Psoas muscle (tissue), 8 donors: ENCODE results near the gene TIMP3. TPM values are rescaled to one million over a fixed set of nuclear protein-coding genes. Genes with fewer than 3 reads are reported as not detected.

Experiments used
- ATAC-seq, 4 donors: fragments of 200-7000 bp; cut with Tn5 transposase; one replicate each; pipeline ENCODE4 v1.9.1; 2020; ENCODE audit warnings: moderate library complexity in 3 of 4, mild to moderate bottlenecking in 2 of 4
- DNase-seq, 2 donors: peaks; one replicate each; pipeline ENCODE4 v3.0.0-alpha.2; 2020
- H3K27ac ChIP-seq: fragments of 200-600 bp; one replicate; pipeline ENCODE4 v1.8.0; 2022
- H3K27me3 ChIP-seq, 3 donors: fragments of 200-600 bp in 1 of 3; one replicate each; pipeline versions ENCODE4 v1.6.1 to v1.8.0; 2013 to 2022; ENCODE audit warnings: low read length in 2 of 3, mild to moderate bottlenecking in 2 of 3, moderate library complexity in 1 of 3; ENCODE audit not compliant: insufficient read depth in 3 of 3
- H3K36me3 ChIP-seq, 2 donors: fragments of 200-600 bp in 1 of 2; one replicate each; pipeline versions ENCODE4 v1.6.1 to v1.8.0; 2013 to 2022; ENCODE audit warnings: low read depth in 1 of 2, mild to moderate bottlenecking in 1 of 2, moderate library complexity in 1 of 2; ENCODE audit not compliant: insufficient read depth in 1 of 2
- H3K4me1 ChIP-seq: fragments of 200-600 bp; one replicate; pipeline ENCODE4 v1.8.0; 2022
- H3K4me3 ChIP-seq: fragments of 200-600 bp; one replicate; pipeline ENCODE4 v1.8.0; 2022; ENCODE audit warnings: mild to moderate bottlenecking
- H3K9me3 ChIP-seq: fragments of 200-600 bp; one replicate; pipeline ENCODE4 v1.8.0; 2022
- WGBS, 3 donors: extraction: QIAGEN DNeasy Blood & Tissue Kit; methylation state at CpG; one replicate each; pipeline versions ENCODE4 v1.1.6 to v1.1.7; 2013; 5-methylcytosine and 5-hydroxymethylcytosine counted together
- intact Hi-C, 2 donors: fragments of 100-400 bp; cut with DNase I; formaldehyde crosslinking; loops; one replicate each; pipeline versions ENCODE4 v1.11.0 to v1.14.2; 2022
- polyA plus RNA-seq, 3 donors: library from polyadenylated mRNA; stranded (reverse); fragments of 200-250 nt; gene quantifications; one replicate each; pipeline ENCODE4 v1.2.3, GENCODE V29; 2013
- total RNA-seq, 4 donors: library from RNA; stranded (reverse); fragmentation: NEBNext Ultra II Directional in 2 of 4; extraction: Animal tissue kit (Norgen Biotek cat#: 25700) in 2 of 4; gene quantifications; one replicate each; pipeline versions ENCODE4 v1.2.1 to v1.2.4, GENCODE V29; 2021 to 2023
- TF ChIP-seq, protein P1 (sequence below): fragments of 200-600 bp; IDR thresholded peaks from one replicate; pipeline ENCODE4 v1.8.0; 2022; ENCODE audit warnings: antibody characterized with exemption
- donor health status: healthy with polysubstance abuse.
- donor health status: DM: no; HTN: no; CAD: no; lungs with moderate emphysema.
- donor health status: Bipolar disorder and iron deficiency.
- donor health status: healthy.
- donor health status: DM: yes; HTN: yes; CAD: no.
- donor health status: DM: no; HTN: no; CAD: no.
- donor health status: DM: no; HTN: no; CAD: no.
- donor health status: DM: yes; HTN: yes; CAD: no.

Gene TIMP3
- total and polyA plus RNA-seq, 7 donors: 58.6 to 160 (median 70.7) TPM

DNA sequence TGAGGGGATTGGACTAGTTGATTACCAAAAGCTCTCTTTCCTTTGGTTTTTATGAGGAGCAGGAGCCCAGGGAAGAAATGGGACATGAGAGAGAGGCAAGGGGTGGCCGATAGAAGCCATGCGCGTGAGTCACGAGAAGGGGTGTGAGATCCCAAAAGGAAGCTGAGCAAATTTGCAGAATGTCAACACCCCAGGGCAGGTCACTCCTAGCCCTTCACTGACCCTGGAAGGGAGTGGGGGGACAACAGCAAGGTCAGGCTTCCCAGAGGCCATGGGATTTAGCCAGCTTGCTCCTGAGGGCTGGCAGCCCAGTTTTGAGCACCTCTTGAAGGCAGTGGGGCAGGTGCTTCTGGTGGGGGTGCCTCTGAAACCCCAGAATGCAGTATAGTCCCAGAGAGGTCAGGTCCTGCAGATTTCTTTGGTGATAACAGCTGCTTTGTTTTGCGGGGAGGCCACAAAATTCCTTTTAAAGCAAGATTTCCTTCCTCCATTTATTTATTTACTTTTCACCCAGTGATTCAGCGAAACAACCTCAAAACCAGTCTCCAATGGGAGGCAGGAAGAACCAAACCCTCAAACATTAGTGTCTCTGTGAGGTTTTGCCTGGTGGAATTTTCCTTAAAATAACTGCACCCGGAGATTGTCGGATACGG, 40.1 kb upstream of the TIMP3 start:
- TF ChIP-seq, protein P1, sequence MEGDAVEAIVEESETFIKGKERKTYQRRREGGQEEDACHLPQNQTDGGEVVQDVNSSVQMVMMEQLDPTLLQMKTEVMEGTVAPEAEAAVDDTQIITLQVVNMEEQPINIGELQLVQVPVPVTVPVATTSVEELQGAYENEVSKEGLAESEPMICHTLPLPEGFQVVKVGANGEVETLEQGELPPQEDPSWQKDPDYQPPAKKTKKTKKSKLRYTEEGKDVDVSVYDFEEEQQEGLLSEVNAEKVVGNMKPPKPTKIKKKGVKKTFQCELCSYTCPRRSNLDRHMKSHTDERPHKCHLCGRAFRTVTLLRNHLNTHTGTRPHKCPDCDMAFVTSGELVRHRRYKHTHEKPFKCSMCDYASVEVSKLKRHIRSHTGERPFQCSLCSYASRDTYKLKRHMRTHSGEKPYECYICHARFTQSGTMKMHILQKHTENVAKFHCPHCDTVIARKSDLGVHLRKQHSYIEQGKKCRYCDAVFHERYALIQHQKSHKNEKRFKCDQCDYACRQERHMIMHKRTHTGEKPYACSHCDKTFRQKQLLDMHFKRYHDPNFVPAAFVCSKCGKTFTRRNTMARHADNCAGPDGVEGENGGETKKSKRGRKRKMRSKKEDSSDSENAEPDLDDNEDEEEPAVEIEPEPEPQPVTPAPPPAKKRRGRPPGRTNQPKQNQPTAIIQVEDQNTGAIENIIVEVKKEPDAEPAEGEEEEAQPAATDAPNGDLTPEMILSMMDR: no peak
- Histone ChIP-seq H3K4me3 (no peak overlapping the region), H3K36me3 (no peaks in the 10 kb centered on the region), H3K27me3 (peaks cover 0 to 12% (median 6%) of the 10 kb centered on the region in 3 donors), H3K4me1 (no peaks in the 10 kb centered on the region), H3K27ac (peak overlapping the region; percentile 50), H3K9me3 (no peaks in the 10 kb centered on the region)
- intact Hi-C loops: no loop called here
- WGBS, 3 donors: 60 to 81% (median 79%) methylated on average over 9 of the region's 9 CpGs
- peak in 2 of 4 donors; percentile 45 to 46 for ATAC-seq
- peak in 1 of 2 donors; percentile 48 for DNase-seq

DNA sequence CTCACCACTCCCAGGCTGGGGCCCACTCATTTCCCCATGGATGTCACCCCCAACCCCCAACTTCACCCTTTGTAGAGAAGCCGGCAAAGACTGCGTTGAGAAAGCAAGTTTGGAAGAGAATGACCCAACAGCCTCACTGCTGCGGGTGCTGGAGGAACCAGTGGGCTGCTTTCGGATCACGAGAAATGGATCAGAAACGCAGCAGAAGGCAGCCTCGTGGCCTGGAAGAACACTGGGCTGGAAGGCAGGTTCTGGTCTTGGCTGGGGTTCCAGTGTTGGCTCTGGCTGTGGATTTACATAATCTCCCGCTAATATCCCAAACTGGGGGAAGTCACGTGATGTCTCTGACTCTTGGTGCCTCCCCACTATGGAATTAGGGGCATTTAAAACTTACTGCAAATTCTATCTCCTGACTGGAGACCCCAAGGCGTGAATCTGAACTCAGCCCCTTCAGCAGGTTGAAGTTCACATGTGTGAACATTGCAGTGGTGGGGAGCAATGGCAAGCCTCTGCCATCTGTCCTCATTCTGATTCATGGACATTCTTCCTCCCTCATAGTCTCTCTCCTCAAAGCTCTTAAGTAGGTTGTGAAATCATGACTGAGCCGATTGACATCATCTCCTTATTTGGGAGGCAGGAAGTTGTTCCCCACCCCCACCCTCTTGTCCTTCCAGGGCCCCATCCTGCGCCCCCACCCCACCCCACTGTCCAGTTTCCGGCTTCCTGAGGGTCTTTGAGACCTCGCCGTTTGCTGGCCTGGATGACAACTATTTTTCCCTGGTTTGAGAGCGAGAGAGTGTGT, 37.0 kb upstream of the TIMP3 start:
- Histone ChIP-seq H3K27ac (peak overlapping the region; percentile 62), H3K4me3 (no peak overlapping the region), H3K4me1 (no peaks in the 10 kb centered on the region), H3K27me3 (peaks cover 0 to 17% (median 6%) of the 10 kb centered on the region in 3 donors), H3K9me3 (no peaks in the 10 kb centered on the region), H3K36me3 (no peaks in the 10 kb centered on the region)
- ATAC-seq (peak; percentile 48 to 80 (median 70)), DNase-seq (peak; percentile 60 to 84)
- WGBS, 3 donors: 39 to 45% (median 41%) methylated on average over 16 of the region's 16 CpGs
- intact Hi-C loops: no loop called here
- TF ChIP-seq, protein P1: no peak

DNA sequence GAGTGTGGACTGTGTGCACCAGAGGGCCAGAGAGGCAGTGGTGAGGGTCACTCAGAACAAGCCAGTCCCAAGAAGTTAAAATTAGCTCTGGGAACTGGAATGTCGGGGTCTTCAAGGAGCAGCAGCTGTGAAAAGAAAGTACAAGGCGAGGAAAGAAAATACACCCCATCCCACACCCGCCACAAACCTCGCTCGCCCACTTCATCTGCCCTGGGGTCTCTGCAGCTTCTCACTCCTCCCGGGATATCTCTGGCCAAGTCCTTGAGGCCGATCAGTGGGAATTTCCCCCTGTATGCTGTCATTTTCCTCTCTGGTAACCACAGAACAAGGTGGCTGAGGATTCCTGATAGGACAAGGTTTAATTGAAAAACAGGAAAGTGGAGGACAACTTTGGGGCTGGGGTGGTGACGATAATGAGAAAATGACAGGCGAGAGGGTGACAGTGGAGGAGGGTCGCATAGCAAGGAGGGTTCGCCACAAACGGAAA, 36.3 kb upstream of the TIMP3 start:
- H3K27ac ChIP-seq: peak overlapping the region; percentile 53
- 59 to 72% (median 65%) methylated on average over 12 of the region's 12 CpGs for WGBS, 3 donors
- no peak for DNase-seq
- H3K36me3 ChIP-seq: no peaks in the 10 kb centered on the region
- H3K27me3 ChIP-seq: peaks cover 0 to 17% (median 6%) of the 10 kb centered on the region in 3 donors
- intact Hi-C loops: no loop called here
- no peaks in the 10 kb centered on the region for H3K4me1 ChIP-seq
- ATAC-seq: peak in 1 of 4 donors; percentile 3
- no peak overlapping the region for H3K4me3 ChIP-seq
- H3K9me3 ChIP-seq: no peaks in the 10 kb centered on the region
- TF ChIP-seq, protein P1: no peak

DNA sequence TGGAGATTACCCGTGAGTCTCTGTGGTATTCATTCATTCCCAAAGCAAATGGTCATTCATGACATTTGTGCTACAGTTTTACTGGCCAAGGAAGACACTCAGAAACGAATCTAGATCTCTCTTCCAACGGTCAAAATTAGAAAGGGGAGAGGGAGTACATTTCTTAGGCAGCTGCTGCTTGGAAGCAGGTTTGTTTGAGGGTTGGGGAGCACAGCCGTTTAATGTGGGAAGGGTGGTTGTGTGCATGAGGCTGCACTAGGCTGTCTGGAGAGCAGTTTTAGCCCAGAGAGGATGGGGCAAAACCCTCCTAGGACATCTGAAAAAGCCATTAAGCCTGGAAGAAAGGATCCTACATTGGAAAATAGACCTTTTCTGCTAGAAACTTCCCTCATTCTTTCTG, 29.7 kb upstream of the TIMP3 start:
- no peaks in the 10 kb centered on the region for H3K4me1 ChIP-seq
- ATAC-seq: no peak
- TF ChIP-seq, protein P1: no peak

More for the DNA sequence above, 29.7 kb upstream of the TIMP3 start:
- intact Hi-C loops: loop anchor here in 1 of 2 donors (10.0 kb wide), 1 partner anchor 213 kb away; no protein-coding TSS in a partner anchor
- no peaks in the 10 kb centered on the region for H3K9me3 ChIP-seq
- H3K36me3 ChIP-seq: no peaks in the 10 kb centered on the region
- no peak for DNase-seq
- WGBS, 3 donors: 21 to 34% (median 24%) methylated on average over 4 of the region's 4 CpGs
- H3K27me3 ChIP-seq: peaks cover 0 to 5% (median 0%) of the 10 kb centered on the region in 3 donors
- H3K4me3 ChIP-seq: no peak overlapping the region
- H3K27ac ChIP-seq: no peak overlapping the region
